HCT116 (cell line): Measurements from ENCODE around the gene CPS1. TPM values are rescaled to one million over a fixed set of nuclear protein-coding genes. Genes with fewer than 3 reads are reported as not detected.

Experiments
- ATAC-seq: fragments of 200-7000 bp; cut with Tn5 transposase; 2 replicates; pipeline ENCODE4 v1.9.1; 2020; ENCODE audit warnings: mild to moderate bottlenecking, moderate library complexity
- BruUV-seq: library from RNA; stranded (reverse); fragments of 400-500 nt; replicated peaks from 2 replicates; lab custom pipeline; 2021; lab: Mats Ljungman, UMichigan
- CTCF ChIA-PET: fragments of 300-600 bp; sonication (Branson Sonifier 250); formaldehyde crosslinking; loops from one replicate; lab custom pipeline; 2021; ENCODE audit warnings: antibody characterized with exemption; lab: Charles Lee
- POLR2A ChIA-PET: fragments of 300-600, 350-600 bp; sonication (Branson Sonifier 250); formaldehyde crosslinking; loops from one replicate; lab custom pipeline; 2021; ENCODE audit warnings: antibody characterized with exemption; lab: Charles Lee
- RAD21 ChIA-PET, 2 experiments: fragments of 300-600 bp; sonication (Branson Sonifier 250); formaldehyde crosslinking; loops; one replicate each; lab custom pipeline; 2023; ENCODE audit warnings: low total read pairs in 2 of 2; ENCODE audit not compliant: uncharacterized antibody in 2 of 2, unreplicated experiment in 2 of 2, low non-redundant PET in 1 of 2; lab: Charles Lee
- DNase-seq: peaks from one replicate; pipeline ENCODE4 v3.0.0-alpha.2; 2010; ENCODE audit warnings: low read depth, low spot score
- H2AFZ ChIP-seq: fragments of 200-600 bp; shearing (Covaris generic), sonication (generic); 2 replicates; pipeline ENCODE4 v1.6.1; 2017; ENCODE audit warnings: low read depth, mixed run types, mixed read lengths, antibody characterized with exemption, low read length; ENCODE audit not compliant: poor library complexity, severe bottlenecking
- H3K27ac ChIP-seq: 2 replicates; pipeline ENCODE4 v1.5.1; 2012; ENCODE audit warnings: low read depth, low read length
- H3K27me3 ChIP-seq: fragments of 200-600 bp; sonication (generic); 2 replicates; pipeline ENCODE4 v1.6.1; 2016; ENCODE audit warnings: mixed run types, low read length, mixed read lengths; ENCODE audit not compliant: insufficient read depth
- H3K36me3 ChIP-seq, 2 experiments: fragments of 200-500 bp in 1 of 2; fragments of 200-600 bp in 1 of 2; sonication (Bioruptor generic) in 1 of 2; sonication (generic) in 1 of 2; 2 replicates each; pipeline versions ENCODE4 v1.5.1 to v1.6.1; 2014 to 2016; ENCODE audit warnings: low read length in 2 of 2, inconsistent platforms in 1 of 2, mixed read lengths in 1 of 2, mixed run types in 1 of 2; ENCODE audit not compliant: insufficient read depth in 2 of 2, control insufficient read depth in 1 of 2
- H3K4me1 ChIP-seq, 2 experiments: fragments of 200-600 bp in 1 of 2; sonication (generic) in 1 of 2; 2 replicates each; pipeline versions ENCODE4 v1.5.1 to v1.6.1; 2012 to 2017; ENCODE audit warnings: low read length in 2 of 2, inconsistent platforms in 1 of 2, mild to moderate bottlenecking in 1 of 2, mixed read lengths in 1 of 2, mixed run types in 1 of 2, moderate library complexity in 1 of 2; ENCODE audit not compliant: insufficient read depth in 2 of 2, control insufficient read depth in 1 of 2
- H3K4me2 ChIP-seq: fragments of 200-600 bp; sonication (generic); 2 replicates; pipeline ENCODE4 v1.6.1; 2017; ENCODE audit warnings: mixed run types, low read length, mixed read lengths
- H3K4me3 ChIP-seq, 2 experiments: fragments of 200-600 bp in 1 of 2; sonication (generic) in 1 of 2; replicated peaks in 1 of 2; 2 replicates each; pipeline ENCODE4 v1.5.1; 2011 to 2016; ENCODE audit warnings: low read length in 2 of 2, control low read depth in 1 of 2, low read depth in 1 of 2, mild to moderate bottlenecking in 1 of 2, mixed read lengths in 1 of 2, mixed run types in 1 of 2
- H3K79me2 ChIP-seq: fragments of 200-600 bp; sonication (generic); 2 replicates; pipeline ENCODE4 v1.6.1; 2017; ENCODE audit warnings: mild to moderate bottlenecking, mixed run types, low read length, moderate library complexity, mixed read lengths; ENCODE audit not compliant: insufficient read depth
- H3K9ac ChIP-seq: fragments of 200-600 bp; sonication (generic); 2 replicates; pipeline ENCODE4 v1.6.1; 2016; ENCODE audit warnings: low read length, mixed read lengths
- H3K9me2 ChIP-seq: fragments of 200-600 bp; sonication (generic), shearing (Covaris generic); 2 replicates; pipeline ENCODE4 v1.6.1; 2017; ENCODE audit warnings: mixed run types, mild to moderate bottlenecking, moderate library complexity; ENCODE audit not compliant: insufficient read depth
- H3K9me3 ChIP-seq, 2 experiments: fragments of 200-500 bp in 1 of 2; fragments of 200-600 bp in 1 of 2; sonication (Bioruptor generic) in 1 of 2; sonication (generic) in 1 of 2; 2 replicates each; pipeline ENCODE4 v1.6.1; 2014 to 2017; ENCODE audit warnings: low read length in 2 of 2, mixed read lengths in 2 of 2, inconsistent platforms in 1 of 2, low read depth in 1 of 2, mild to moderate bottlenecking in 1 of 2, mixed run types in 1 of 2, moderate library complexity in 1 of 2; ENCODE audit not compliant: control insufficient read depth in 1 of 2, insufficient read depth in 1 of 2
- H4K20me1 ChIP-seq: fragments of 200-600 bp; sonication (generic), shearing (Covaris generic); 2 replicates; pipeline ENCODE4 v1.6.1; 2017; ENCODE audit warnings: mixed run types, mild to moderate bottlenecking, moderate library complexity; ENCODE audit not compliant: insufficient read depth
- EGR1 ChIP-seq: IDR thresholded peaks from 2 replicates; pipeline ENCODE4 v1.6.1; 2012; ENCODE audit warnings: low read depth
- EZH2 ChIP-seq: fragments of 200-600 bp; sonication (generic); IDR thresholded peaks from 2 replicates; pipeline ENCODE4 v1.6.1; 2017; ENCODE audit warnings: antibody characterized with exemption, mixed run types
- FOSL1 ChIP-seq: IDR thresholded peaks from 2 replicates; pipeline ENCODE4 v1.6.1; 2012; ENCODE audit warnings: low read depth
- POLR2A ChIP-seq: IDR thresholded peaks from 2 replicates; pipeline ENCODE4 v1.7.0; 2011; ENCODE audit warnings: borderline replicate concordance; ENCODE audit not compliant: insufficient read depth, insufficient read length; ENCODE audit errors: extremely low read depth
- SP1 ChIP-seq: IDR thresholded peaks from 2 replicates; pipeline ENCODE4 v1.6.1; 2012; ENCODE audit warnings: low read depth
- ZFX ChIP-seq: fragments of 450-650 bp; IDR thresholded peaks from 2 replicates; pipeline ENCODE4 v1.6.1; 2017
- intact Hi-C: fragments of 100-400 bp; cut with micrococcal nuclease; formaldehyde crosslinking; loops from 2 replicates; pipeline ENCODE4 v1.10.0; 2022
- total RNA-seq: library from RNA; stranded (reverse); gene quantifications from one replicate; pipeline ENCODE4 v1.2.1, GENCODE V29; 2021; ENCODE audit not compliant: unreplicated experiment
- TF ChIP-seq, protein P1 (sequence below): IDR thresholded peaks from 2 replicates; pipeline ENCODE4 v1.6.1; 2012; ENCODE audit warnings: low read depth
- TF ChIP-seq, protein P2 (sequence below): IDR thresholded peaks from 2 replicates; pipeline ENCODE4 v1.6.1; 2012

Gene CPS1
- total RNA-seq, 1 experiment from 2014 or later, result 37.5 TPM

DNA sequence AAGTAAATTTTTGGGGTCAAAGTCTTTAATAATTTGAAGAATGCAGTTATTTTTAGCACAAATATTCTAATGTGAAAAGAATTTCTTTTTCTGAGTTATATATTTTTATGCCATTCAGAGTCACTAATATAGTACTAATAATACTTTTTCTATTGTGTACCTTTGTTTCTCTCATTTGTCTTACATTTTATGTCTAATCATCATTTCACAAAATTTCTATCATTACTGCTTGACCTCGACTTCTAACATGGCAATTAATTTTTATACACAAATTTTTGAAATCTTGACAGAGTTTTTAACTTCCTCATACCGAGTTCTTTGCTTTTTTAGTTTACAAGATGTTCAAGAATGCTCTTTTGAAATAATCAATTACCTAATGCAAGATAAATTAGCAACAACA is 8.4 kb upstream of the CPS1 start:
- H3K4me3 ChIP-seq, result no peak overlapping the region
- H3K9me2 ChIP-seq, result no peaks in the 10 kb centered on the region; the same call in 1 of the 2 replicates
- H3K27ac ChIP-seq, result no peak overlapping the region
- no peaks in the 10 kb centered on the region for H3K36me3 ChIP-seq
- no peak overlapping the region for H3K9ac ChIP-seq
- H3K79me2 ChIP-seq, result no peaks in the 10 kb centered on the region
- RAD21 ChIA-PET, result no interaction called here
- H4K20me1 ChIP-seq, result no peaks in the 10 kb centered on the region
- H2AFZ ChIP-seq, result no peak overlapping the region
- intact Hi-C loops, result no loop called here
- H3K4me2 ChIP-seq, result no peak overlapping the region
- ATAC-seq (no peak), DNase-seq (no peak)
- POLR2A ChIA-PET, result no interaction called here
- TF ChIP-seq, protein P1, sequence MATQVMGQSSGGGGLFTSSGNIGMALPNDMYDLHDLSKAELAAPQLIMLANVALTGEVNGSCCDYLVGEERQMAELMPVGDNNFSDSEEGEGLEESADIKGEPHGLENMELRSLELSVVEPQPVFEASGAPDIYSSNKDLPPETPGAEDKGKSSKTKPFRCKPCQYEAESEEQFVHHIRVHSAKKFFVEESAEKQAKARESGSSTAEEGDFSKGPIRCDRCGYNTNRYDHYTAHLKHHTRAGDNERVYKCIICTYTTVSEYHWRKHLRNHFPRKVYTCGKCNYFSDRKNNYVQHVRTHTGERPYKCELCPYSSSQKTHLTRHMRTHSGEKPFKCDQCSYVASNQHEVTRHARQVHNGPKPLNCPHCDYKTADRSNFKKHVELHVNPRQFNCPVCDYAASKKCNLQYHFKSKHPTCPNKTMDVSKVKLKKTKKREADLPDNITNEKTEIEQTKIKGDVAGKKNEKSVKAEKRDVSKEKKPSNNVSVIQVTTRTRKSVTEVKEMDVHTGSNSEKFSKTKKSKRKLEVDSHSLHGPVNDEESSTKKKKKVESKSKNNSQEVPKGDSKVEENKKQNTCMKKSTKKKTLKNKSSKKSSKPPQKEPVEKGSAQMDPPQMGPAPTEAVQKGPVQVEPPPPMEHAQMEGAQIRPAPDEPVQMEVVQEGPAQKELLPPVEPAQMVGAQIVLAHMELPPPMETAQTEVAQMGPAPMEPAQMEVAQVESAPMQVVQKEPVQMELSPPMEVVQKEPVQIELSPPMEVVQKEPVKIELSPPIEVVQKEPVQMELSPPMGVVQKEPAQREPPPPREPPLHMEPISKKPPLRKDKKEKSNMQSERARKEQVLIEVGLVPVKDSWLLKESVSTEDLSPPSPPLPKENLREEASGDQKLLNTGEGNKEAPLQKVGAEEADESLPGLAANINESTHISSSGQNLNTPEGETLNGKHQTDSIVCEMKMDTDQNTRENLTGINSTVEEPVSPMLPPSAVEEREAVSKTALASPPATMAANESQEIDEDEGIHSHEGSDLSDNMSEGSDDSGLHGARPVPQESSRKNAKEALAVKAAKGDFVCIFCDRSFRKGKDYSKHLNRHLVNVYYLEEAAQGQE, result no peak
- TF ChIP-seq, protein P2, sequence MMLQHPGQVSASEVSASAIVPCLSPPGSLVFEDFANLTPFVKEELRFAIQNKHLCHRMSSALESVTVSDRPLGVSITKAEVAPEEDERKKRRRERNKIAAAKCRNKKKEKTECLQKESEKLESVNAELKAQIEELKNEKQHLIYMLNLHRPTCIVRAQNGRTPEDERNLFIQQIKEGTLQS, result no peak
- TF ChIP-seq EGR1 (no peak), EZH2 (no peak), FOSL1 (no peak), SP1 (no peak), ZFX (no peak), POLR2A (no peak)
- no TSS peak for BruUV-seq
- no peaks in the 10 kb centered on the region for H3K27me3 ChIP-seq
- CTCF ChIA-PET, result no interaction called here
- H3K9me3 ChIP-seq, result no peaks in the 10 kb centered on the region
- H3K4me1 ChIP-seq, result no peaks in the 10 kb centered on the region
